SK-N-SH (cell line): ENCODE results near the gene USP19. TPM values are rescaled to one million over a fixed set of nuclear protein-coding genes. Genes with fewer than 3 reads are reported as not detected.

Experiments used
- CTCF ChIA-PET: fragments of 300-600, 350-600 bp; formaldehyde crosslinking; extraction: SDS; loops from one replicate; lab custom pipeline; 2021; lab: Yijun Ruan, JAX
- POLR2A ChIA-PET: fragments of 350-600 bp; sonication (Branson Sonifier 250); formaldehyde crosslinking; extraction: SDS; loops from one replicate; lab custom pipeline; 2020; ENCODE audit warnings: antibody characterized with exemption, inconsistent platforms; lab: Yijun Ruan, JAX
- DNase-seq: peaks from one replicate; pipeline ENCODE4 v3.0.0; 2012
- H2AFZ ChIP-seq: fragments of 200-600 bp; sonication (generic); 2 replicates; pipeline ENCODE4 v1.8.1; 2016; ENCODE audit warnings: antibody characterized with exemption, mild to moderate bottlenecking, low read depth
- H3F3A ChIP-seq: fragments of 200-600 bp; sonication (generic); replicated peaks from 2 replicates; pipeline ENCODE3; 2016; ENCODE audit warnings: antibody characterized with exemption, mild to moderate bottlenecking; ENCODE audit not compliant: insufficient read depth
- H3K27ac ChIP-seq, 2 experiments: fragments of 200-500 bp in 1 of 2; fragments of 200-600 bp in 1 of 2; sonication (Bioruptor generic) in 1 of 2; sonication (generic), shearing (Covaris generic) in 1 of 2; 2 replicates each; pipeline versions ENCODE4 v1.5.1 to v1.6.1; 2014 to 2016; ENCODE audit warnings: low read depth in 2 of 2, inconsistent platforms in 1 of 2, low read length in 1 of 2, mild to moderate bottlenecking in 1 of 2, mixed read lengths in 1 of 2
- H3K27me3 ChIP-seq: fragments of 200-600 bp; sonication (generic), shearing (Covaris generic); 2 replicates; pipeline ENCODE4 v1.6.1; 2016; ENCODE audit warnings: mixed run types; ENCODE audit not compliant: insufficient read depth
- H3K36me3 ChIP-seq, 2 experiments: fragments of 200-500 bp in 1 of 2; fragments of 200-600 bp in 1 of 2; sonication (Bioruptor generic) in 1 of 2; sonication (generic) in 1 of 2; replicated peaks in 1 of 2; 2 replicates each; pipeline versions ENCODE3 to v1.5.1; 2014 to 2016; ENCODE audit warnings: low read length in 1 of 2, mild to moderate bottlenecking in 1 of 2; ENCODE audit not compliant: insufficient read depth in 2 of 2, control insufficient read depth in 1 of 2
- H3K4me1 ChIP-seq, 2 experiments: fragments of 200-500 bp in 1 of 2; fragments of 200-600 bp in 1 of 2; sonication (Bioruptor generic) in 1 of 2; sonication (generic), shearing (Covaris generic) in 1 of 2; 2 replicates each; pipeline versions ENCODE4 v1.5.1 to v1.6.1; 2014 to 2016; ENCODE audit warnings: low read depth in 1 of 2, low read length in 1 of 2, mixed run types in 1 of 2; ENCODE audit not compliant: insufficient read depth in 2 of 2, control insufficient read depth in 1 of 2
- H3K4me2 ChIP-seq: fragments of 200-600 bp; sonication (generic), shearing (Covaris generic); 2 replicates; pipeline ENCODE4 v1.6.1; 2017; ENCODE audit warnings: mixed run types
- H3K4me3 ChIP-seq, 2 experiments: fragments of 200-500 bp in 1 of 2; fragments of 200-600 bp in 1 of 2; sonication (Bioruptor generic) in 1 of 2; sonication (generic), shearing (Covaris generic) in 1 of 2; 2 replicates each; pipeline versions ENCODE4 v1.5.1 to v1.8.1; 2014 to 2016; ENCODE audit warnings: low read depth in 2 of 2, inconsistent platforms in 1 of 2, low read length in 1 of 2, mild to moderate bottlenecking in 1 of 2, mixed read lengths in 1 of 2, moderate library complexity in 1 of 2
- H3K79me2 ChIP-seq: fragments of 200-600 bp; sonication (generic); 2 replicates; pipeline ENCODE4 v1.8.1; 2017; ENCODE audit warnings: mild to moderate bottlenecking; ENCODE audit not compliant: insufficient read depth
- H3K9ac ChIP-seq: fragments of 200-600 bp; sonication (generic); 2 replicates; pipeline ENCODE4 v1.6.1; 2017; ENCODE audit warnings: mixed run types
- H3K9me2 ChIP-seq: fragments of 200-600 bp; sonication (generic); 2 replicates; pipeline ENCODE4 v1.6.1; 2017; ENCODE audit warnings: mixed run types
- H3K9me3 ChIP-seq: fragments of 200-600 bp; sonication (generic); 2 replicates; pipeline ENCODE4 v1.6.1; 2017; ENCODE audit warnings: mixed run types, mild to moderate bottlenecking, moderate library complexity
- H4K20me1 ChIP-seq: fragments of 200-600 bp; sonication (generic); 2 replicates; pipeline ENCODE4 v1.6.1; 2017; ENCODE audit warnings: mild to moderate bottlenecking, mixed run types; ENCODE audit not compliant: insufficient read depth
- CTCF ChIP-seq: fragments of 200-600 bp; sonication (generic); IDR thresholded peaks from 2 replicates; pipeline ENCODE4 v1.6.1; 2017; ENCODE audit warnings: antibody characterized with exemption, mild to moderate bottlenecking, moderate library complexity
- ELF1 ChIP-seq: IDR thresholded peaks from 2 replicates; pipeline ENCODE4 v1.4.0; 2012
- FOXJ3 ChIP-seq: sonication (generic); formaldehyde crosslinking; IDR thresholded peaks from 2 replicates; pipeline ENCODE4 v1.5.1; 2020; ENCODE audit warnings: mild to moderate bottlenecking, missing genetic modification reagents
- FOXM1 ChIP-seq: IDR thresholded peaks from 2 replicates; pipeline ENCODE4 v1.4.0; 2012; ENCODE audit warnings: low read depth, mild to moderate bottlenecking
- GABPA ChIP-seq: IDR thresholded peaks from 2 replicates; pipeline ENCODE4 v1.4.0; 2012; ENCODE audit warnings: low read depth, mild to moderate bottlenecking
- GATA2 ChIP-seq: sonication (generic); formaldehyde crosslinking; IDR thresholded peaks from 2 replicates; pipeline ENCODE4 v1.5.0; 2020; ENCODE audit warnings: mild to moderate bottlenecking, missing genetic modification reagents
- IRF3 ChIP-seq: fragments of 150-350 bp; IDR thresholded peaks from 2 replicates; pipeline ENCODE4 v1.6.1; 2016; ENCODE audit warnings: mild to moderate bottlenecking, low read depth, low read length
- JUND ChIP-seq: IDR thresholded peaks from 2 replicates; pipeline ENCODE4 v1.4.0; 2012
- NFIC ChIP-seq: IDR thresholded peaks from 2 replicates; pipeline ENCODE4 v1.4.0; 2012; ENCODE audit warnings: borderline replicate concordance
- NRF1 ChIP-seq: IDR thresholded peaks from 2 replicates; pipeline ENCODE4 v1.6.1; 2012; ENCODE audit warnings: low read depth, mild to moderate bottlenecking, low read length
- PBX3 ChIP-seq: IDR thresholded peaks from 2 replicates; pipeline ENCODE4; 2012
- POLR2AphosphoS5 ChIP-seq: IDR thresholded peaks from 2 replicates; pipeline ENCODE4 v1.6.1; 2012; ENCODE audit warnings: low read depth, low read length
- RAD21 ChIP-seq: IDR thresholded peaks from 2 replicates; pipeline ENCODE4 v1.6.1; 2012; ENCODE audit warnings: mild to moderate bottlenecking, low read length
- RXRA ChIP-seq: IDR thresholded peaks from 2 replicates; pipeline ENCODE4 v1.4.0; 2012; ENCODE audit warnings: low read depth, mild to moderate bottlenecking, borderline replicate concordance
- SIN3A ChIP-seq: IDR thresholded peaks from 2 replicates; pipeline ENCODE4 v1.6.1; 2012; ENCODE audit warnings: low read depth, mild to moderate bottlenecking, low read length, moderate library complexity, borderline replicate concordance
- SMC3 ChIP-seq: IDR thresholded peaks from 2 replicates; pipeline ENCODE4 v1.6.1; 2012; ENCODE audit warnings: low read depth, low read length, improper control_type of control experiment
- TAF1 ChIP-seq: IDR thresholded peaks from 2 replicates; pipeline ENCODE4 v1.6.1; 2012; ENCODE audit warnings: low read depth, mild to moderate bottlenecking, low read length, moderate library complexity, borderline replicate concordance
- TCF12 ChIP-seq: IDR thresholded peaks from 2 replicates; pipeline ENCODE4 v1.4.0; 2012
- TEAD4 ChIP-seq: IDR thresholded peaks from 2 replicates; pipeline ENCODE4 v1.4.0; 2012; ENCODE audit warnings: mild to moderate bottlenecking, borderline replicate concordance; ENCODE audit not compliant: insufficient read depth
- USF1 ChIP-seq: IDR thresholded peaks from 2 replicates; pipeline ENCODE4 v1.4.0; 2012; ENCODE audit warnings: low read depth, borderline replicate concordance
- WGBS: methylation state at CpG from one replicate; pipeline ENCODE4 v1.1.6; 2017; ENCODE audit warnings: low lambda C conversion rate; 5-methylcytosine and 5-hydroxymethylcytosine counted together
- polyA plus RNA-seq, 3 experiments: library from polyadenylated mRNA; depleted of rRNA; stranded (reverse); fragments of >200 nt; gene quantifications; 2 replicates each; pipeline ENCODE4 v1.2.3, GENCODE V29; 2012
- TF ChIP-seq, protein P1 (sequence below): IDR thresholded peaks from 2 replicates; pipeline ENCODE4 v1.4.0; 2012; ENCODE audit warnings: low read depth
- TF ChIP-seq, protein P2 (sequence below): IDR thresholded peaks from 2 replicates; pipeline ENCODE4 v1.4.0; 2012; ENCODE audit warnings: low read depth, borderline replicate concordance

Gene USP19
- polyA plus RNA-seq, 1 of the 3 experiments (the other 2 are of a cell fraction), result 75.6 TPM

GRCh38 chr3:49079270-49079669, 41.4 kb downstream of the USP19 start:
- H3K4me1 ChIP-seq, result no peaks in the 10 kb centered on the region; a peak in 1 of 4 replicates
- ChIA-PET POLR2A (no interaction called here), CTCF (interaction anchor here (0.8 kb wide), 1 partner anchor 54 kb away, joined by 3 read pairs; no protein-coding TSS in a partner anchor)
- peaks cover 19 to 40% of the 10 kb centered on the region in 2 experiments for H3K36me3 ChIP-seq
- no peak overlapping the region for H3K9ac ChIP-seq
- H4K20me1 ChIP-seq, result peaks cover 51% of the 10 kb centered on the region
- no peak overlapping the region for H3K4me3 ChIP-seq
- DNase-seq, result no peak
- no peaks in the 10 kb centered on the region for H3K9me3 ChIP-seq
- H3K4me2 ChIP-seq, result no peak overlapping the region
- H3K9me2 ChIP-seq, result no peaks in the 10 kb centered on the region
- H3K27ac ChIP-seq, result no peak overlapping the region
- H3K27me3 ChIP-seq, result no peaks in the 10 kb centered on the region
- H2AFZ ChIP-seq, result no peak overlapping the region
- 99% methylated on average over 2 of the region's 2 CpGs for WGBS
- peaks cover 98% of the 10 kb centered on the region for H3K79me2 ChIP-seq
- no peaks in the 10 kb centered on the region for H3F3A ChIP-seq
- TF ChIP-seq RXRA (no peak), GATA2 (CRISPR knock-in tag) (no peak), NFIC (no peak), SMC3 (no peak), NRF1 (no peak), IRF3 (no peak), RAD21 (no peak), FOXM1 (no peak), TAF1 (no peak), TEAD4 (no peak), GABPA (no peak), JUND (no peak)
- TF ChIP-seq, protein P1, sequence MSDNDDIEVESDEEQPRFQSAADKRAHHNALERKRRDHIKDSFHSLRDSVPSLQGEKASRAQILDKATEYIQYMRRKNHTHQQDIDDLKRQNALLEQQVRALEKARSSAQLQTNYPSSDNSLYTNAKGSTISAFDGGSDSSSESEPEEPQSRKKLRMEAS, result no peak
- TF ChIP-seq, protein P2, sequence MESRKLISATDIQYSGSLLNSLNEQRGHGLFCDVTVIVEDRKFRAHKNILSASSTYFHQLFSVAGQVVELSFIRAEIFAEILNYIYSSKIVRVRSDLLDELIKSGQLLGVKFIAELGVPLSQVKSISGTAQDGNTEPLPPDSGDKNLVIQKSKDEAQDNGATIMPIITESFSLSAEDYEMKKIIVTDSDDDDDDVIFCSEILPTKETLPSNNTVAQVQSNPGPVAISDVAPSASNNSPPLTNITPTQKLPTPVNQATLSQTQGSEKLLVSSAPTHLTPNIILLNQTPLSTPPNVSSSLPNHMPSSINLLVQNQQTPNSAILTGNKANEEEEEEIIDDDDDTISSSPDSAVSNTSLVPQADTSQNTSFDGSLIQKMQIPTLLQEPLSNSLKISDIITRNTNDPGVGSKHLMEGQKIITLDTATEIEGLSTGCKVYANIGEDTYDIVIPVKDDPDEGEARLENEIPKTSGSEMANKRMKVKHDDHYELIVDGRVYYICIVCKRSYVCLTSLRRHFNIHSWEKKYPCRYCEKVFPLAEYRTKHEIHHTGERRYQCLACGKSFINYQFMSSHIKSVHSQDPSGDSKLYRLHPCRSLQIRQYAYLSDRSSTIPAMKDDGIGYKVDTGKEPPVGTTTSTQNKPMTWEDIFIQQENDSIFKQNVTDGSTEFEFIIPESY, result no peak

DNA sequence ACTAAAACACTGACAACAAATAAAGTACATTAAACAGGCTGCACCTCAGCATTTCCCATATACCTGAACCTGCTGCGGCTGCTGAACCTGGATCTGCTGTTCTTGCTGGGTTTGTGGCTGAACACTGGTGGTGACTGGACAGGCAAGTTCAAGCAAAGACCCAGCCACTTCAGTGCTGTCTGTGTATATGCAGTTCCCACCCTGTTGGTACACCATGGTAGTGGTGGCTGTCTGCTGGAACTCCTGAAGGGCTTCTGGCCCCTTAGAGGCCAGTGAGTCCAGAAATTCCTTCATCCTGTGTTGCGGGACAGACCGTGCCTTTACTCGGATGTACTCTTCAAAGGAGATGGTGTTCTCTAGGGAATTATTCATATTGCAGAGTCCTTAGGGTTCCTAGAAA, 44.0 kb downstream of the USP19 start:
- Histone ChIP-seq H3K4me1 (no peaks in the 10 kb centered on the region; a peak in 1 of 4 replicates), H2AFZ (no peak overlapping the region), H3F3A (no peaks in the 10 kb centered on the region), H3K9me2 (no peaks in the 10 kb centered on the region), H3K79me2 (peaks cover 96% of the 10 kb centered on the region), H3K27me3 (no peaks in the 10 kb centered on the region), H3K36me3 (peaks cover 19 to 55% of the 10 kb centered on the region in 2 experiments), H3K4me3 (no peak overlapping the region), H4K20me1 (peaks cover 37% of the 10 kb centered on the region), H3K27ac (no peak overlapping the region), H3K4me2 (no peak overlapping the region), H3K9me3 (no peaks in the 10 kb centered on the region), H3K9ac (no peak overlapping the region)
- 83% methylated on average over 4 of the region's 4 CpGs for WGBS
- CTCF ChIA-PET, result no interaction called here
- DNase-seq, result no peak
- POLR2A ChIA-PET, result no interaction called here
- TF ChIP-seq ELF1 (no peak), TEAD4 (no peak), USF1 (no peak), POLR2AphosphoS5 (no peak), NRF1 (no peak), TCF12 (no peak), JUND (no peak), PBX3 (no peak), SMC3 (no peak), TAF1 (no peak), CTCF (no peak), FOXJ3 (no peak), SIN3A (no peak), FOXM1 (no peak)
- TF ChIP-seq, protein P1, result no peak
